ELF-1 (cell line): ENCODE results near the gene ZNF668.

Experiments used
- DNase-seq: peaks from one replicate; pipeline ENCODE4 v3.0.0-alpha.2; 2016; ENCODE audit warnings: low read depth, low spot score

The ZNF668 gene

DNA sequence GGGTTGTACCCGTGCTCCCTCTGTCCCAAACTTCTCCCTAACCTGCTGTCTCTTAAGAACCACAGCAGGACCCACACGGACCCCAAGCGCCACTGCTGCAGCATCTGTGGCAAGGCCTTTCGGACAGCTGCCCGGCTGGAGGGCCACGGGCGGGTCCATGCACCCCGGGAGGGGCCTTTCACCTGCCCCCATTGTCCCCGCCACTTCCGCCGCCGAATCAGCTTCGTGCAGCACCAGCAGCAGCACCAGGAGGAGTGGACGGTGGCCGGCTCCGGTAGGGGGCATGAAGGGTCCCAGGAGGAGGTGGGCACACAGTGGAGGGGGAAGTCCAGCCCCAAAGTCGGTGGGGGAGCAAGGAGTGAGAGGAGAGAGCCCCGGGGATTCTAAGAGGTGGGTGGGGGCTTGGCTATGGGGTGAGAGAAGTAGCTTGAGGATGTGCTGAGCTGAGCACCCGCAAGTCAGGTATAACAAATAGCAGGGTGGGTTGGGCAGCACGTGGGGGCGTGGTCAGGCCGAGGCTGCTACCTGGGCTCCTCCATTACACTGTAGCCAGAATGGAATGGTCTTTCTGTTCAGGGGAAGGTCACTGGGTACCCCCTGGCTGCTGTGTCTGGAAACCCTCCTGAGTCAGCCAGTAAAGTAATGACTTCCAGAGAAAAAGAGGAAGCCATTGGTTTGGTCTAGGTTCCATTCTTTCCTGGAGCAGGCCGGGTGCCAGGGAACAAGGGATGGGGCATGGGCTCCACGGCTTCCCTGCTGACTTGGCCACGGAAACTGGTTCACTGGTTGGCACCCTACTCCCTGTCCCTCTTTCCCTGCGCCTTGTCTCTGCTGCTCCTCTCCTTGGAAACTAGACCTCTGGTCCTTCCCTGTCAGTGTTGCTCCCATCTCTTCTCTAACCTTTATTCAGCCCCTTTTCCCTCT lies 7.7 kb upstream of the ZNF668 start:
- DNase-seq: no peak

DNA sequence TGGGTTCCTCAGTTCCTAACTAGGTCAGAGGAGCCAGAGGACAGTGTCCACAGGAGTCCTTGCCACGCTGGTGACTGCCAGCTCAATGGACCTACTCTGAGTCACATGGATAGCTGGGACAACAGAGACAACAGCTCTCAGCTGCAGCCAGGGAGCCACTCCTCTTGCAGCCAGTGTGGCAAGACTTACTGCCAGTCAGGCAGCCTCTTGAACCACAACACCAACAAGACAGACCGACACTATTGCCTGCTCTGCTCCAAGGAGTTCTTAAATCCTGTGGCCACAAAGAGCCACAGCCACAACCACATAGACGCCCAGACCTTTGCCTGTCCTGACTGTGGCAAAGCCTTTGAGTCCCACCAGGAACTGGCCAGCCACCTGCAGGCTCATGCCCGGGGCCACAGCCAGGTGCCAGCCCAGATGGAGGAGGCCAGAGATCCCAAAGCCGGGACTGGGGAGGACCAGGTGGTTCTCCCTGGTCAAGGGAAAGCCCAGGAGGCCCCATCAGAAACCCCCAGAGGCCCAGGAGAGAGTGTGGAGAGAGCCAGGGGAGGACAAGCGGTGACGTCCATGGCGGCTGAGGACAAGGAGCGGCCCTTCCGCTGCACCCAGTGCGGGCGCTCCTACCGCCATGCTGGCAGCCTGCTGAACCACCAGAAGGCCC lies 6.8 kb upstream of the ZNF668 start:
- no peak for DNase-seq

- no peak for DNase-seq
Measured at GRCh38 chr16:31080035-31080629, 6.1 kb upstream of the ZNF668 start.

- no peak for DNase-seq
Measured at GRCh38 chr16:31079342-31079944, 5.4 kb upstream of the ZNF668 start.

GRCh38 chr16:31078597-31079341 lies 4.7 kb upstream of the ZNF668 start:
- no peak for DNase-seq

DNA sequence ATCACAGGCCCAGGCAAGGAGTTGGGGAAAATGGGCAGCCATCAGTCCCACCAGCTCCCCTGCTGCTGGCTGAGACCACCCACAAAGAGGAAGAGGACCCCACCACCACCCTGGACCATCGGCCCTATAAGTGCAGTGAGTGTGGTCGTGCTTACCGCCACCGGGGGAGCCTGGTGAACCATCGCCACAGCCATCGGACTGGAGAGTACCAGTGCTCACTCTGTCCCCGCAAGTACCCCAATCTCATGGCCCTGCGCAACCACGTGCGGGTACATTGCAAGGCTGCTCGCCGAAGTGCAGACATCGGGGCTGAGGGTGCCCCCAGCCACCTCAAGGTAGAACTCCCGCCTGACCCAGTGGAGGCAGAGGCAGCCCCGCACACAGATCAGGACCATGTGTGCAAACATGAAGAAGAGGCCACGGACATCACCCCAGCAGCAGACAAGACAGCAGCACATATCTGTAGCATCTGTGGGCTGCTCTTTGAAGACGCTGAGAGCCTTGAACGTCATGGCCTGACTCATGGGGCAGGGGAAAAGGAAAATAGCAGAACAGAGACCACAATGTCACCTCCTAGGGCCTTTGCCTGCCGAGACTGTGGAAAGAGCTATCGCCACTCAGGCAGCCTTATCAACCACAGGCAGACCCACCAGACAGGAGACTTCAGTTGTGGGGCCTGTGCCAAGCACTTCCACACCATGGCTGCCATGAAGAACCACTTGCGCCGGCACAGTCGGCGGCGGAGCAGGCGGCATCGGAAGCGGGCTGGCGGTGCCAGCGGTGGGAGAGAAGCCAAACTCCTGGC lies 3.8 kb upstream of the ZNF668 start:
- DNase-seq: no peak

DNA sequence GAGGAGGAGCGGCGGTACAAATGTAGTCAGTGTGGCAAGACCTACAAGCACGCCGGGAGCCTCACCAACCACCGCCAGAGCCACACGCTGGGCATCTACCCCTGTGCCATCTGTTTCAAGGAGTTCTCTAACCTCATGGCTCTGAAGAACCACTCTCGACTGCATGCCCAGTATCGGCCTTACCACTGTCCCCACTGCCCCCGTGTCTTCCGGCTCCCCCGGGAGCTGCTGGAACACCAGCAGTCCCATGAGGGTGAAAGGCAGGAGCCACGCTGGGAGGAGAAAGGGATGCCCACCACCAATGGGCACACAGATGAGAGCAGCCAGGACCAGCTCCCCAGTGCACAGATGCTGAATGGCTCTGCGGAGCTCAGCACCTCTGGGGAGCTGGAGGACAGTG lies 3.0 kb upstream of the ZNF668 start:
- no peak for DNase-seq

GRCh38 chr16:31076319-31076718 lies 2.3 kb upstream of the ZNF668 start:
- DNase-seq: no peak

DNA sequence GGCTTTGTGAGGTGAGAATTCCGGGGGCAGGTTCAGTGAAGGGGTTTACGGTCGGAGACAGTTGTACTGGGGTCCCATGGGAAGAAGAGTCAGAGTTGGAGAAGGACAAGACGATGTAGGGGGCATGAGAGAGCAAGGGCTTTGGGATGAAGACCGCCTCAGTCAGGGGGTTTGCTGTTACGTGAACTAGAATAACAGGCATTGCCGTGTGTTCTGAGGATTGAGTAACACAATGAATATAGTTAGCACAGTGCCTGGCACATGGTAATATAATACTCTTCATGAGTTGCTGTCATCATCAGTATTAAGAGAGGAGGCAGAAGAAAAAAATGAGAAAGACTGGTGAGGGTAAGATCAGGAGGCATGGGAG lies 759 bp upstream of the ZNF668 start:
- no peak for DNase-seq

GRCh38 chr16:31073142-31073969 lies 684 bp downstream of the ZNF668 start:
- peak; percentile 93 for DNase-seq

- DNase-seq: peak; percentile 59
Measured at GRCh38 chr16:31072540-31073141, 1.4 kb downstream of the ZNF668 start.

DNA sequence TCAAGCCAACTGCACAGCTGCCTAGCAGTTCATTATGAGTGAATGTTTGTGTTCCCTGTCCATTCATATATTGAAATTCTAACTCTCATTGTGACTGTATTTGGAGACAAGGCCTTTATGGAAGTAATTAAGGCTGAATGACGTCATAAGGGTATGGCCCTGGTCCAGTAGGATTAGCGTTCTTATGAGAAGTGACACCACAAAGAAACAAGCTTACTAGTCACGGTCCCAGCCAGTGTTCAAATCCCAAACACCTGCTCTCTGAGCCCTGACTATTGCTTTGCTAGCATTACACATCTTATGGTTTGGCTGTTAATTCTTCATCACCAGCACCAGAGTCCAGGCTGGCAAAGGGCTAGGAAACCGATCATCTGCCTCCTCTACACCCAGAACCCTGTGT lies 2.2 kb downstream of the ZNF668 start:
- no peak for DNase-seq

- no peak for DNase-seq
Measured at GRCh38 chr16:31067342-31067741, 6.7 kb downstream of the ZNF668 start.

DNA sequence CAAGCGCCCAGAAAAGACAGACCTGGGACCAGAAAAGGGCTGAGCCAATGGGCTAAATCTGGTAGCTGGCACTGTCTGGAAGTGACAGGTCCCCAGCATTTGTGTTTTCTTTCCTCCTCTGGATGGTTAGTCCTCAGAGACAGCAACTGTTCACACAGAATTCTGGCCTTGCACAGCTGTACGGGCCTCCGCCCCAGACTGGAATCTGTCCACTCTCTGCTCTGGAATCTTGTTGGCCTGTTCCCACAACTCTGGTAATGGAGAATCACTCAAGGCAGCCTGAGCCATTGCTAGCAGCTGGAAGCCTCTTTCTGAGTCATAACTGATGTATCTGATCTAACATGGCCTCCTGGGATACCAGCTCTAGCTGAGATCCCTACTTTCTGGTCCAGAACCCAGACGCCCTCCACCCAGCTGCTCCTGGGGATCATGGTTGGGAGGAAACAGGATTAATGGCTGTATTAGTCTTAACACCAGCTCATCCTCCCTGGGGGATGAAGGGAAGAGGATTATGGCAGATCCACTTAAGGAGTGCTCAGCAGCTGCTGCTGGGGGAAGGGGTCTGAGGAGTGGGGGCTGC lies 9.1 kb downstream of the ZNF668 start:
- DNase-seq: peak; percentile 75

GRCh38 chr16:31063843-31064611 lies 10.0 kb downstream of the ZNF668 start:
- no peak for DNase-seq

DNA sequence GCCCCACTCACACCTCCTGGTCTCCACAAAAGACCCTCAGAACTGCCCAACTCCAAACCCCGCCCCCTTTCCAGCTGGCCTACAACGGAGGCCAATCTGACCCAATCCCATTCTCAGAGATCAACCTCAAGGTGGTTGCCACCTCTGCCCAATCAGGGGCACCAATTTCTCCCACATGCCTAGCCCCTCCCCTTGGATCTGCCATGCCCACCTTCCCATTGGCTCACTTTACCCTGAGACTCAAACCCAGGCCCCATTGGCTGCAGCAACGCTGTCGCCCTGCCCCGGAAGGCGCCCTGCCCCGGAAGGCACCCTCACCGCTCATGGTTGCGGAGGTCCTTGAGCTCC lies 10.6 kb downstream of the ZNF668 start:
- peak; percentile 19 for DNase-seq

DNA sequence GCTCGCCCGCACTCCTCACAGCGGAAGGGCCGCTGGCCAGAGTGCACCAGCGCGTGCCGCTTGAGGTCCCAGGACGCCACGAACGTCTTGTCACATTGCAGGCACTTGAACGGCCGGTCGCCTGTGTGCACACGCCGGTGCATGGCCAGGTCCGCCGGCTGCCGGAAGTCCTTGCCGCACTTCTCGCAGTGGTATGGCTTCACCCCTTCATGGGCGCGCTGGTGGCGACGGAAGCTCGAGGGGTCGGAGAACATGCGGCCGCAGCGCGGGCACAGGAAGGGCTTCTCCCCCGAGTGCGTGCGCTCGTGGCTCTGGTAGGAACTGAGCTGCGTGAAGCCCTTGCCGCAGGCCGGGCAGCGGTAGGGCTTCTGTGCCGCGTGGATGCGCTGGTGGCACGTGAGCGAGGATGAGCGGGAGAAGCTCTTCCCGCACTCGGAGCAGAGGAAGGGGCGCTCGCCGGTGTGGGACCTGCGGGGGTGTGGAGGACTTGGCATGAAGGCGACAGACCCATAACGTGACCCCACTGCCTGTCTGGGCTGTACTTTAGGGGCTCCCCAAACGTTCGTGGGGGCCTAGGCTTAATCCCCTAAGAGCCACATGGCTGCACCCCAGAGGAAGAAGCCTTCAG lies 12.1 kb downstream of the ZNF668 start:
- DNase-seq: no peak
